ENCODE data around the gene DIAPH3.
"Not testable (repeated sequence)": the region's sequence is repeated elsewhere in the genome, so short reads cannot be mapped to it uniquely, and the experiment has no call there.

Gene DIAPH3

DNA sequence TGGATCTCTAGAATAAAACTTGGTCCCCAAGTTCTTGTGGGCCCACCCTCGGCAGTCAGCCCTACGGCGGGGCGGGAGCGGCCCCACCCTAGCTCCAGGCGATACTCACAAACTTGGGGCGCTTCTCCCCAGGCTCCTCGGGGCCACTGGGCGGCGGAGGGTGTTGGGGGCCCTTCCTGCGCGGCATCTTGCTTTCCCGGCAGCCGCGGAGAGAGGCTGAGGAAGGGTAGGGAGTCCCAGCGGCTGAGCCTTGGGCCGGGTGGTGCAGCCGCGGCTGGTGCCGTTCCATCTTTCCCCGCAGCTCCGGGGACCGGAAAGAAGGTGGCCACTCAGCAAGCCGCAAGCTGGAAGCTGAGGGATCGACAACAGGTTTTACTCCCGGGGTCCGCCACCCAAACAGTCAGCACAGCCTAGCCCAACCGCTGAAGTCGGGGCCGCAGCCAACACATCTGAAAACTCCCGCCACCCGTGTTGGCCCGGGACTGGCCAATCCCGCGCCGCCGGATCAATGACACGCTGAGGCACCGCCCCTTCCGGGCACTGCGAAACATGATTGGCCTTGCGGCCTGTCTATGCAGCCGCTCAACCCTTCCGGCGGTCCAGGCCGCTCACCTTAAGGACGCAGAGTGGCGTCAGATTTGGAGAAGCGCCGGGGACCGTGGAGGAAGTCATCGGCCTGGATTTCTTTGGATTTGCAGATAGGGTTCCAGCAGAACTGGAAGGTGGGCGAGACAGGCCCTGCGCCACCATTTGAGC lies at the start of gene DIAPH3:
Gene DIAPH3, minus strand, starts transcription at position 451 of the 756 bp plus-strand sequence. Its CDS starts 162 bp downstream, at position 289.
- DNase-seq = peak; percentile 89

DNA sequence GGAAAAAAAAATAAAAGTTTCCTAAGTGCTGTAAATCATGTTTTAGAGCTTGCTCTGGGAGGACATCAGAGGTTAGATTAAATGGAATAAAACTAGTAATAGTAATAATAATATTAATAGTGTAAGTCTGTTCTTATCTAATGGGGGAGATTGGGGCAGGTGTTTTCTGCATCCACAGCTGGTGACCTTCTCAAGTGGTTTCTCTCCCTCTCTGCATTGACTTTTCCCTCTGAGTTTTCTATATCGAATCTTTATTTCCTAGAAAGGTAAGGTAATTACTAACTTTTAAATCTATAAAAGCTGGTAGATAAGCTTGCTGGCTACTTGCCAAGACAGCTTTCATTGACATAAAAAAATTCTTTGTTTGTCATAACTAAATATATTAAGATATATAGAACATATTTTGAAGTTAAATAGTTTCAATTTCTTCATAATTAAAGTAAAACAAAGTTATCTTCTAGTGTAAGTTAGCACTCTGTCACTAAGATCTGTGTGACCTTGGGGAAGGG lies 49.6 kb upstream of the DIAPH3 start:
- no peak for DNase-seq

DNA sequence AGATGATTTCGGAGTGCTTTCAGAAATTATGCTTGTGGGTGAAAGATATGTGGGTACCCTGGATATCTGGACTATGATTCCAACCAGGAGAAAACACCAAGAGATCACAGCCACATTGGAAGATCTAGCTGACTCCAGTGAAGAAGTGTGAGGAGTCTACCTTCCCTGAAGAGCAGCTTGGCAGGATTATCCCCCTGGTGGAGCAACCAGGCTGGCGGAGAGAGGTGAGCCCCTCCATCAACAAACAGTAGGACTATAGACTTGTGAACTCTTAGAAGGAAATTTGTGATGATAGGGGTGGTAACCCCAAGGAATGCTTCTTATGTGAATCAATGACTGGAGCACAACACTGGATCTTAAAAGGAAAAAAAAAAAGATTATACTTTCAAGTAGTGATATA lies 47.8 kb upstream of the DIAPH3 start:
- DNase-seq = no peak

GRCh38 chr13:60210510-60211330 lies 47.0 kb upstream of the DIAPH3 start:
- DNase-seq = no peak

DNA sequence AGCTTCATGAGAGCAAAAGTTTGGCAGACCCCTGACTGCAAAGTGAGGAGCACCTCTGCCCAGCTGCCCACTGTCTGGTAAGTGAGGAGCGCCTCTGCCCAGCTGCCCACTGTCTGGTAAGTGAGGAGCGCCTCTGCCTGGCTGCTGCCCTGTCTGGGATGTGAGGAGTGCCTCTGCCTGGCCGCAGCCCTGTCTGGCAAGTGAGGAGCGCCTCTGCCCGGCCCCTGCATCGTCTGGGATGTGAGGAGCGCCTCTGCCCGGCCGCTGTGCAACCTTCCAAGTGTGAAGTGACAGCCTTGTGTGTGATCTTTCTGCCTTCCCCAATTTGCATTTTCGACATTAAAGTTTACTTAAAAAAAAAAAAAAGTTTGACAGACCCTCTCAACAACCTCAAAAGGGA lies 41.8 kb upstream of the DIAPH3 start:
- DNase-seq = not testable (repeated sequence)

GRCh38 chr13:60201286-60201685 lies 37.6 kb upstream of the DIAPH3 start:
- DNase-seq = no peak

DNA sequence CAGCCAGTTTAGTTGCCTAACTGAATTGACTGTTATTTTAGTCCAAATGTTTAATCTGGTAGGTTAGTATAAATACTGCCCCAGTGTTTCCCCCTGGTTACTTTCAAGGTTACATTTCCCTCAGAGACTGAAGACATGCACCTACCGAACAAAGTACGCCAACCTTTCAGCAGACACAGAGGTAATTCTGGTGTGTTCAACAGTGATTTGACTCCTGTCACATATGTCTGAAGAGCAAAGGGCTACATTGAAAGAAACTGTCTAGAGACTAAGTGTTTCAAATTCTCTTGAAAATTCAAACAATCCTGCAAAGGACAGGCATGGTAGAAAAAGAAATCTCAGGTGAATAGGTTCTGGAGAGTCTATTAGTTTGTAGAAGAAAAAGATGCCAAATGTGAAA lies 32.2 kb upstream of the DIAPH3 start:
- not testable (repeated sequence) for DNase-seq

- DNase-seq = no peak
Measured at GRCh38 chr13:60182907-60183306, 19.2 kb upstream of the DIAPH3 start.

- DNase-seq = peak; percentile 61
Measured at GRCh38 chr13:60178327-60178726, 14.6 kb upstream of the DIAPH3 start.

DNA sequence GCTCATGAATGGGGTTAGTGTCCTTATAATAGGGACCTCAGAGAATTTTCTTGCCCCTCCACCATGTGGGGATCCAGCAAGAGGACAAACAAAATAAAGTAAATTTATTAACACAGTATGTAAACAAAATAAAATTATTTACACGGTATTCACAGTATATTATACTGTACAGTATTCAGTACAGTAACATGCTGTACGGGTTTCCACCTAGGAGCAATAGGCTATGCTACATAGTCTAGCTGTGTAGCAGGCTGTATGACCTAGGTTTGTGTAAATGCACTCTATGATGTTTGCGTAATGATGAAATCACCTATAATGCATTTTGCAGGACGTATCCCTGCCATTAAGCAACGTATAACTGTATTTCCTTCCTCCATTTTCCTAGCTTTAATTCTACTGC lies 11.8 kb upstream of the DIAPH3 start:
- no peak for DNase-seq

DNA sequence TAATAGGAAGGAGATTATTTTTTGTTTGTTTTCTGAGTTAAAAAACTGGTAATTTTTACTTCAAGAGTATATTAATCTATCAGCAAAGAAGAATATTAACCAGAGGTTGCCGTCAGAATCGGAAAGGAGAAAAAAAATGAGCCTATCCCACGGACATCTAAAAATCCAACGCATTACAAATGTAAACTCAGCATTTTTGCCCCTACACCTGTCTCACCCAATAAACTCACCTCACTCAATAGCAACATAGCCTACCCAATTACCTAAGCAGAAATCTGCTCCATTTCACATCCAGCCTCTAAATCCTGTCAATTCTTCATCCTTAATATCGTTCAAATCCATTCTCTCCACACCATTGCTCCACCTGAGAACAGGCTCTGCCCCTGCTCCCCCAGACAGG lies 10.4 kb upstream of the DIAPH3 start:
- no peak for DNase-seq

DNA sequence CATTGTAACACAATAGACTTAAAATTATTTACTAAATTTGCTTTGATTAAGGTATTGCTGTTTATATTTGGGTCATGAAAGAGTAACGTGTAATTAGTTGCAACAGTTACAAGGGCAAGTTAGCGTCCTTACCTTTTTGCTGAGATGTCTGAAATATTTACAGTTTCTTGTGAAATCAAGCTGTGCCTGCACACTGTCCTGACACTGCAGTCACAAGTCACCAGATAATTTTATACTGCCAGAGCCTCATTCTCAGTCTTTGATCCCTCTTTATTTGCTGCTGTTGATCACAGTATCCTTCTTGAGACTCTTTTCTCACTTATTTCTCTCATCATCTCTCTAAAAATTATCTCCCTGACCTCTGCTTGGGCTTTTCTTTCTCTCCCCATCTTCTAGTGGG lies 8.4 kb upstream of the DIAPH3 start:
- no peak for DNase-seq

DNA sequence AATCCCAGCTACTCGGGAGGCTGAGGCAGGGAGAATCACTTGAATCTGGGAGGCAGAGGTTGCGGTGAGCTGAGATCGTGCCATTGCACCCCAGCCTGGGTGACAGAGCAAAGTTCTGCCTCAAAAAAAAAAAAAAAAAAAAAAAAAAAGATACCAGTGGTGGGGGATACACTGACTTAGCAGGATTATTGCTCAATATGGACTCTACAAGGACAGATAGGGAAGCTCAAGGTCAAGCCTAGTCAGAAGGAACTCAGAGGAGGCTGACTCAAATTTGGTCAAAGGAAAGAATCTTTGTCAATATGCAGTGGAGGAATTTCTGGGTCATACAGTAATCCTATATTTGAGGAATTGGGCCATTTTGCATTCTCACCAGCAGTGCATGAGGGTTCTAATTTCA lies 6.7 kb upstream of the DIAPH3 start:
- no peak for DNase-seq

GRCh38 chr13:60169239-60170031 lies 5.7 kb upstream of the DIAPH3 start:
- DNase-seq = no peak

- DNase-seq = no peak
Measured at GRCh38 chr13:60167121-60167520, 3.4 kb upstream of the DIAPH3 start.

GRCh38 chr13:60165391-60166099 lies 1.8 kb upstream of the DIAPH3 start:
- DNase-seq = no peak

DNA sequence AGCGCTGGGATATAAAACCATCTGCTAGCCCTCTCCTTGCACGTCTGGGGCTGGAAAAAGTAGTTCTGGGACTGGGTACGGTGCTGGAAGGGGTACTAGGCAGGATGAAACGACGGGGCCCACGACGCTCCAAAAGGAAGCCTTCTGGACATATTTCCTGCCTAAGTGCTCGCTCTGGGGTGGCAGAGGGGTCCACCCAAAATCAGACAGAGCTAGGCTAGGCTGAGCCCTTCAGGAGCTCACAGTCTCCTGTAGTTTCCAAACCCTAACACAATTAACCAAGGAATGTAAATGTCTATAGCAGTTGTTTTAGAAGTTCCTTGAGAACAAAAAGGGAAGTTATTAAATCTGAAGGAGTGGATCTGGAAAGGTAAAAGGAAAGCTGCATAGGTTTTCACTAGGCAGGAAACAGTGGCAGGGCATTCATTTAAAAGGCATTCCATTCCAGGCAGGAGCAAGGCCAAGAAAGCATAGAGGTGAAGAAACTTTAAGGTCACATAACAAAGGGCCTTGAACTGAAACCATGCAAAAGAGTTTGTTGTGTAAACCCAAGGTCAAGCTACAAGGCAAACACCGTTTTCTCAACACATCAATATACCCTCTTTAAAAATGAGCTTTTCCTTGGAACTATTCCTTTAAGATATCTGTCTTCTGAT lies 634 bp upstream of the DIAPH3 start:
- peak; percentile 30 for DNase-seq

DNA sequence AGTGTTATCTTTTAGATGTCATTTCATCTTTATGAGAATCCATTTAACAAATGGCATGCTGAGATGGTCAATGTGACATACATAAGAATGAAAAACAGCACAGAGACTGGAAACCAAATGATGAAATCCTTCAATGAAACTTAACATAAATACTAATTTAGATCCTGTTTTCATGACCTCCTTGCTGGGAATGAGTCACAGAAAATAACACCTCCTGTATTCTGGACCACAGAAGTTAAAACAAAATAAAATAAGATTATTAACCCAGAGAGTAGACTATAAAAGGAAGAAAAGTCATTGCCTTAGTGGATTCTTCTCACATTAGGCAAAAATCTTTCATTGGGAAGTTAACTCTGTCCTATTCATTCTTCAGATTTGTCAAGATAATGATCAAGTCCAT lies 1.6 kb downstream of the DIAPH3 start:
- no peak for DNase-seq

- DNase-seq = no peak
Measured at GRCh38 chr13:60158321-60158801, 5.4 kb downstream of the DIAPH3 start.

- DNase-seq = no peak
Measured at GRCh38 chr13:60155978-60156377, 7.8 kb downstream of the DIAPH3 start.

DNA sequence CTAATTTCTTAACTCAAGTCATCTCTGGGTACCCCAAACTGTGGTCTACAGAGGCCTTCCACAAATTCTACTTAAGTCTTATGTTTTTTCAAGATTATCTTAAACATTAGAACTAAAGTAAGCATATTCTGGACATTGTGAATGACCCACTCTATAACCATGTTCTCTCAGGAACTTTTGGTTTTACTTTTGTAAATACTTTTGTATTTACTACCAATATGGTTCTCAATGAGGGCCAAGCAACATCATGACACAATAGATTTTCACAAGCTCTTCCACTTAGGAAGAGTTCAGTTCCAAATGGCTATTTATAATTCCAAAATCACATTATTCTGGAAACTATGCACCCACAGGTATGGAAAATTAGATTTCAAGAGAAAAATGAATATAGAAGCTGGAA lies 10.8 kb downstream of the DIAPH3 start:
- no peak for DNase-seq

GRCh38 chr13:60152114-60152513 lies 11.6 kb downstream of the DIAPH3 start:
- DNase-seq = no peak
